Chondrocyte (in vitro differentiated cells): Measurements from ENCODE around the gene RGP1. TPM values are rescaled to one million over a fixed set of nuclear protein-coding genes. Genes with fewer than 3 reads are reported as not detected.

Source experiments
- DNase-seq: peaks from one replicate; pipeline ENCODE4 v3.0.0; 2021; ENCODE audit warnings: mixed read lengths, low spot score
- H3K27ac Mint-ChIP-seq: one replicate; pipeline ENCODE4 v1.8.0; 2021; ENCODE audit warnings: mild to moderate bottlenecking, moderate library complexity, mixed read lengths; ENCODE audit not compliant: unreplicated experiment
- H3K27me3 Mint-ChIP-seq: 2 replicates; pipeline ENCODE4 v1.8.0; 2021; ENCODE audit warnings: low read depth, mixed read lengths
- H3K36me3 Mint-ChIP-seq: 2 replicates; pipeline ENCODE4 v1.8.0; 2021; ENCODE audit warnings: low read depth, mixed read lengths
- H3K4me1 Mint-ChIP-seq: 2 replicates; pipeline ENCODE4 v1.8.0; 2021; ENCODE audit warnings: low read depth, mild to moderate bottlenecking, mixed read lengths
- H3K4me3 Mint-ChIP-seq: one replicate; pipeline ENCODE4 v1.8.0; 2021; ENCODE audit warnings: mild to moderate bottlenecking, moderate library complexity, mixed read lengths; ENCODE audit not compliant: unreplicated experiment
- H3K9me3 Mint-ChIP-seq: 2 replicates; pipeline ENCODE4 v1.8.0; 2021; ENCODE audit warnings: low read depth, mixed read lengths
- total RNA-seq: library from RNA; stranded (reverse); gene quantifications from 3 replicates; pipeline ENCODE4 v1.2.1, GENCODE V29; 2021
- TF ChIP-seq, protein P1 (sequence below): fragments of 200-600 bp; sonication (generic); IDR thresholded peaks from 2 replicates; pipeline ENCODE4 v1.5.0; 2021; ENCODE audit warnings: antibody characterized with exemption, mild to moderate bottlenecking, moderate library complexity

RGP1 gene
- total RNA-seq, 1 donor from 2014 or later, result 27.7 TPM

DNA sequence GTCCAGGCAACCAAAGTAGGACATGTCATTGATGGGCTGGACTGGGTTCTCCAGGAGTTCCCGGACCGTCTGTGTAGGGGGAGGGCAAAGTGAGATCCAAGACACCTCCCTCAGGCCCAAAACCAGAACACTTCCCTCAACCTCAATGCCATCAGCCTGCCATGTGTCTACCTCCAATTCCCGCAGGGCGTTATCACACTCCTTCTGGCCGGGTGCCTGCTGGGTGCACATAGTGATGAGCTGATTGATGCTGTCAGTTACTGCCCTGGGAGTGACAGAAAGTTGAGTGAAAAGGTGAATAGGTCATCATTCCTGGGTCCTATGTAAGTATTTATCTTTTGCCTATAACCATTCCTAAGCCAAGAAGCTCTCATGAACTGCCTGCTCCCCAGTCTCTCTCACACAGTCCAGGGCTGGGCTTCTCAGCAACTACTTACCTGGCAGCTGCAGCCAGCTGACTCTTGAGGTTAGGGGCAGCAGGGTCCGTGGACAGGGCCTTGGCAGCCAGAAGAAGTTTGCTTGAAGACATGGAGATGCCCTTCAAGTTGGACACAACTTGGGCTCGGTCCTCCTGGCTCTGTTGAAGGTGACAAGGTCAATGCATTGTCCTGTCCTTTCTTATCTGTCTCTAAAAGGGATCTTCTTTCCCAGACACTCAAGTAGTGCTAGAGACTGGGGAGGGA, 38.1 kb upstream of the RGP1 start:
- Mint-ChIP-seq H3K9me3 (no peaks in the 10 kb centered on the region), H3K27ac (no peak overlapping the region), H3K4me1 (no peaks in the 10 kb centered on the region), H3K36me3 (peaks cover 67% of the 10 kb centered on the region), H3K4me3 (no peak overlapping the region), H3K27me3 (no peaks in the 10 kb centered on the region)
- TF ChIP-seq, protein P1, sequence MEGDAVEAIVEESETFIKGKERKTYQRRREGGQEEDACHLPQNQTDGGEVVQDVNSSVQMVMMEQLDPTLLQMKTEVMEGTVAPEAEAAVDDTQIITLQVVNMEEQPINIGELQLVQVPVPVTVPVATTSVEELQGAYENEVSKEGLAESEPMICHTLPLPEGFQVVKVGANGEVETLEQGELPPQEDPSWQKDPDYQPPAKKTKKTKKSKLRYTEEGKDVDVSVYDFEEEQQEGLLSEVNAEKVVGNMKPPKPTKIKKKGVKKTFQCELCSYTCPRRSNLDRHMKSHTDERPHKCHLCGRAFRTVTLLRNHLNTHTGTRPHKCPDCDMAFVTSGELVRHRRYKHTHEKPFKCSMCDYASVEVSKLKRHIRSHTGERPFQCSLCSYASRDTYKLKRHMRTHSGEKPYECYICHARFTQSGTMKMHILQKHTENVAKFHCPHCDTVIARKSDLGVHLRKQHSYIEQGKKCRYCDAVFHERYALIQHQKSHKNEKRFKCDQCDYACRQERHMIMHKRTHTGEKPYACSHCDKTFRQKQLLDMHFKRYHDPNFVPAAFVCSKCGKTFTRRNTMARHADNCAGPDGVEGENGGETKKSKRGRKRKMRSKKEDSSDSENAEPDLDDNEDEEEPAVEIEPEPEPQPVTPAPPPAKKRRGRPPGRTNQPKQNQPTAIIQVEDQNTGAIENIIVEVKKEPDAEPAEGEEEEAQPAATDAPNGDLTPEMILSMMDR, result no peak
- DNase-seq, result no peak

DNA sequence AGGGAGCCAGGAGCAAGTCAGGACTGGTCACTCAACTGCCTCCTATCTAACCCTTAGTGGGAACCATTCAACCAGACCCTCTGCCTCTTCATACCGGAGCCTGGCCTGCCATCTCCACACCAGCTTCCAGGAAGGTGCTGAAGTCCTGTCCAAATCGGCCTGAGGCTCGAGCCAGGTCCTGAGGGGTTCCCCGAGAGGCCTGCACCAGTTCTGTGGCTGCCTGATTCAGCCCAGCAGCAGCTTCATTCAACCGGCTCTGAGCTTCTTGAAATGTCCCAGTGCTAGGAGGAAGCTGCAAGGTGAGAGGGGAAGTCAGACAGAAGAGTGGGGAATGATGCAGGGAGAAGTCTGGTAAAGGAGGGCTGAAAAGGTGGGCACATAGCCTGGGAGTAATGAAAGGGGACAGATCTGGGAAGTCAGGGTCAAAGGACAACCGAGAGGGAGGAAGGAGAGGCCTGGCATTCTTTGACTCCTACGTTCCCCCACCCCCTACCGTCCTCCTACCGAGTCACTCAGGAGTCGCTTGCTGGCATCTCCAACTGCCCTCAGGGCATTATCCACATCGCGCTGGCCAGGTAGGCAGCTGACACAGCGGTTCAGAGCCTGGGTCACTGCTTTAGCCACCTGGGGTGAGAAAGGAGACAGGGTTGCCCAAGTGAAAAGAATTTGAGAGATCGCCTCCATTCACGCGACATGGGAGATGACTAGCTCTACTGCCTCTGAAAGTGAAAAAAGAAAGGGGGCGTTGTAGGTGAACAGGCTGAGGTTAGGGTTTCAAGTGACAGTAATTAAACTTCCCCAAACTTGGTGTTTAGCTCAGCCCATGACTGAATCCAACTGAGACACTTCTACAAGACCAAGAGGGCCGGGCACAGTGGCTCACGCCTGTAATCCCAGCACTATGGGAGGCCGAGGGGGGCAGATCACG, 37.3 kb upstream of the RGP1 start:
- no peak for DNase-seq
- no peaks in the 10 kb centered on the region for H3K4me1 Mint-ChIP-seq
- H3K27ac Mint-ChIP-seq, result peak overlapping the region; percentile 12
- TF ChIP-seq, protein P1, result no peak
- no peak overlapping the region for H3K4me3 Mint-ChIP-seq
- H3K36me3 Mint-ChIP-seq, result peaks cover 70% of the 10 kb centered on the region
- no peaks in the 10 kb centered on the region for H3K9me3 Mint-ChIP-seq
- no peaks in the 10 kb centered on the region for H3K27me3 Mint-ChIP-seq

DNA sequence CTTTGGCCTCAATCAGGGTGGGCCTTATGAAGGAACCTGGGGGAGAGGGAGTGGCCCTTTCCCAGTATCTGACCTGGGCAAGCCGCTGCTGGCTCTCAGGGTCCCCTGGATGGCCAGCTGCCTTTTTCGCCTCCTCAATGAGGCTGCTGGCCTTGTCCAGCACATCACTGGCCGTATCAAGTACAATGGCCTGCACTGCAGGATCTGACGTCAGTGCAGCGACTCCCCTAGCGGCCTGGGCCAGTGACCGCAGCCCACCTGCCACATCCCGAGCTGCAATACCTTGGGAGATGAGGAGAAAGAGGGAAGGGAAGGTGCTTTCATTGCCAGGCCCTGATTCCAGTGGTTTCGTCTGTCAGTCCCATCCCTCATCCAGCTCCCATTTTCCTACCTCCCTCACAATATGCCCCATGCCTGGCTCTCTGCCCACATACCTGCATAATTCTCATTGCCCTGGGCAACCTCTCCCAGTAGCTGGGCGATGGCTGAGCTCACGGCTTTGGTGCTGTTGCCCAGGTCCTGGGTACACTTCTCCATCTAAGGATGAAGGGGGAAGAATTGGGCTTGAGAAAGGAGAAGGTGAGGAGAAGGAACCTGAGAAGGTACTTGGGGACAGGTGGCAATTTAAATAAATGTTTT, 36.2 kb upstream of the RGP1 start:
- no peak for DNase-seq
- no peaks in the 10 kb centered on the region for H3K4me1 Mint-ChIP-seq
- TF ChIP-seq, protein P1, result no peak
- peaks cover 67% of the 10 kb centered on the region for H3K36me3 Mint-ChIP-seq
- no peaks in the 10 kb centered on the region for H3K9me3 Mint-ChIP-seq
- no peak overlapping the region for H3K4me3 Mint-ChIP-seq
- no peak overlapping the region for H3K27ac Mint-ChIP-seq
- no peaks in the 10 kb centered on the region for H3K27me3 Mint-ChIP-seq

DNA sequence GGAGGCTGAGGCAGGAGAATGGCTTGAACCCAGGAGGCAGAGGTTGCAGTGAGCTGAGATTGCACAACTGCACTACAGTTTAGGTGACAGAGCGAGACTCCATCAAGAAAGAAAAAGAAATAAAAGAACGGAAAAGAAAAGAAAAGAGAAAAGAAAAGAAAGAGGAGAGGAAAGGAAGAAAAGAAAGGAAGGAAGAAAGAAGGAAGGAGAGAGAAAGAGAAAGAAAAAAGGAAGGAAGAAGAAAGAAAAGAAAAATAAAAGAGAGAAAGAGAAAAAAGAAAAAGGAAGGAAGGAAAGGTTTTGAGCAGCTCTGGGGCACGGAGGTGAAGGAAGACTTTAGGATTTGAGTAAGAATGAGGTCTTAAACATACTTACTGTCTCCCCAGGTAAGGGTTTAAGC, 35.5 kb upstream of the RGP1 start:
- H3K27me3 Mint-ChIP-seq, result no peaks in the 10 kb centered on the region
- peaks cover 65% of the 10 kb centered on the region for H3K36me3 Mint-ChIP-seq
- no peaks in the 10 kb centered on the region for H3K9me3 Mint-ChIP-seq
- DNase-seq, result no peak
- no peak overlapping the region for H3K4me3 Mint-ChIP-seq
- TF ChIP-seq, protein P1, result no peak
- H3K4me1 Mint-ChIP-seq, result no peaks in the 10 kb centered on the region
- peak overlapping the region; percentile 77 for H3K27ac Mint-ChIP-seq

DNA sequence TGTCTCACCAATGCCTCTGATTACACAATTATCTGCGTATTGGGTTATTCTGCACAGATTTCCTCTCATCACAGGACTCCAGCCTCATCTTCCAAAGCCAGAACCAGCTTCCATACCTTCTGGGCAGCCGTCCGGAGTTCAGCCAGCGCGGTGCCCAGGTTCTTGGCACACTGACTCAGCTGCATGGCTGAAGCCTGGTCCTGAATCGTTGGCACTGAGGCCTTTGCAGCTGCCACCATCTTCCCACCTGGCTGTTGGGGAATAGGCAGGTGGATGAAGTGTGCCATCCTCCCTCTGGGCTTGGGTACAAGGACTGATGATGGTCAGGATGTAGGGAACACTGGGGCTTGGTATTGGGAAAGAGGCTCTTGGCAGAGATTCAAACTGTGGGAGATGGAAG, 35.0 kb upstream of the RGP1 start:
- TF ChIP-seq, protein P1, result no peak
- Mint-ChIP-seq H3K9me3 (no peaks in the 10 kb centered on the region), H3K27ac (peak overlapping the region; percentile 54), H3K27me3 (no peaks in the 10 kb centered on the region), H3K36me3 (peaks cover 63% of the 10 kb centered on the region), H3K4me3 (no peak overlapping the region), H3K4me1 (no peaks in the 10 kb centered on the region)
- no peak for DNase-seq
